ENCODE results near the gene SHC2.

DNA sequence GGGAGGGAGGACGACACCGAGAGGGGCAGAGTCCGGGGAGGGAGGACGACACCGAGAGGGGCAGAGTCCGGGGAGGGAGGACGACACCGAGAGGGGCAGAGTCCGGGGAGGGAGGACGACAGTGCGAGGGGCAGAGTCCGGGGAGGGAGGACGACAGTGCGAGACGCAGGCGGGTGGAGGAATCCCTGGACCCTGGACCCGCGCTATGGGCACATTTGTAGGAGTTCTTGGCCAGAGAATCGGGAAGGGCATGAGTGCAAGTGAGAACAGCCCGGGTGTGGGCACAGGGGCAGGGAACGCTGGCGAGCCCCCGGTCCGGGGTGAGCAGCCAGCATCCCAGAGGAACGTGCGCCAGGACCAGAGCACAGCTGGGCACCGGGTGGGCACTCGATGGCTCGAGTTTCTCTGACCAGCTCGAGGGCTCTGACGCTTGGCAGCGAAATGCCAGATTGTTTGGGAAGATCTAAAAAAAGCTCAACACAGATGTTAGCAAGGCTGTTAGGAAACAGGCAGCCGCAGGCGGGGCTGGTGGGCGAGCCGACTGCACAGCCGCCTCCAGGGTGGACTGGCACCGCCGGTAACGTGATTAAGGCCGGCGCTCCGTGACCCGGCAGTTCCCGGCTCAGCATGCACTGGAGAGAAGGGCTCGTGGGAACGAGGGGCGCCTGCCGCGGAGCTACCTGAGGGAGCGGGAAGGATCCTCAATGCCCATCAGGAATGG, 33.9 kb downstream of the SHC2 start:
- TF ChIP-seq POLR2AphosphoS5 (IDR thresholded peaks at IDR 0.05; ENCODE audit: low read depth): no peak
- no peak for TF ChIP-seq CTCF (conservative IDR thresholded peaks at IDR 0.05; ENCODE audit: low read depth in 2 of 2)
- TF ChIP-seq CREB1 (CRISPR knock-in tag; IDR thresholded peaks at IDR 0.05; ENCODE audit: low read depth): no peak
- TF ChIP-seq REST (IDR thresholded peaks at IDR 0.05; ENCODE audit: unreplicated experiment): no peak
- TF ChIP-seq EZH2 (IDR thresholded peaks at IDR 0.05; ENCODE audit: low read depth, unreplicated experiment): no peak
- no peak for TF ChIP-seq EZH2phosphoT487 (IDR thresholded peaks at IDR 0.05; ENCODE audit: unreplicated experiment)
- TF ChIP-seq NANOG (IDR thresholded peaks at IDR 0.05; ENCODE audit: borderline replicate concordance): no peak
- no peak for TF ChIP-seq ZNF114 (CRISPR knock-in tag; IDR thresholded peaks at IDR 0.05)
- no peak for TF ChIP-seq STAT1 (IDR thresholded peaks at IDR 0.05; ENCODE audit: unreplicated experiment)
- TF ChIP-seq, protein P1, sequence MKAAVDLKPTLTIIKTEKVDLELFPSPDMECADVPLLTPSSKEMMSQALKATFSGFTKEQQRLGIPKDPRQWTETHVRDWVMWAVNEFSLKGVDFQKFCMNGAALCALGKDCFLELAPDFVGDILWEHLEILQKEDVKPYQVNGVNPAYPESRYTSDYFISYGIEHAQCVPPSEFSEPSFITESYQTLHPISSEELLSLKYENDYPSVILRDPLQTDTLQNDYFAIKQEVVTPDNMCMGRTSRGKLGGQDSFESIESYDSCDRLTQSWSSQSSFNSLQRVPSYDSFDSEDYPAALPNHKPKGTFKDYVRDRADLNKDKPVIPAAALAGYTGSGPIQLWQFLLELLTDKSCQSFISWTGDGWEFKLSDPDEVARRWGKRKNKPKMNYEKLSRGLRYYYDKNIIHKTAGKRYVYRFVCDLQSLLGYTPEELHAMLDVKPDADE (IDR thresholded peaks at IDR 0.05): no peak
- no peak for TF ChIP-seq JUNB (IDR thresholded peaks at IDR 0.05; ENCODE audit: unreplicated experiment)

All from GM23338 (cell line).